ENCODE results near the gene ZNF568.

- TF ChIP-seq CTCF (IDR thresholded peaks at IDR 0.05) (no peak), POLR2A (IDR thresholded peaks at IDR 0.05) (no peak)
Observed at GRCh38 chr19:37014456-37014855, 98.3 kb downstream of the ZNF568 start.

All from uterus (tissue), 2 donors.